Prostate gland (tissue), 2 donors: Measurements from ENCODE around the gene PRR23E.

ENCODE experiments used
- CTCF ChIP-seq, 4 experiments: fragments of 200-600 bp in 2 of 4; fragments of 450-650 bp in 2 of 4; sonication (generic) in 2 of 4; IDR thresholded peaks; 1 replicate in 3 of 4; 2 replicates in 1 of 4; pipeline ENCODE4 v1.5.1; 2016 to 2019; ENCODE audit warnings: antibody characterized with exemption in 4 of 4, mild to moderate bottlenecking in 2 of 4, moderate library complexity in 2 of 4
- POLR2A ChIP-seq: fragments of 450-650 bp; IDR thresholded peaks from one replicate; pipeline ENCODE4 v1.6.1; 2016; ENCODE audit warnings: antibody characterized with exemption, mild to moderate bottlenecking
- POLR2AphosphoS5 ChIP-seq: sonication (generic); formaldehyde crosslinking; IDR thresholded peaks from one replicate; pipeline ENCODE4 v1.6.1; 2017; ENCODE audit warnings: antibody characterized with exemption

- TF ChIP-seq POLR2A (no peak), CTCF (IDR thresholded peaks at IDR 0.05) (no peak), POLR2AphosphoS5 (no peak)
Measured at GRCh38 chr3:127235706-127236105, 42.8 kb downstream of the PRR23E start.
